ENCODE data around the gene TMEM255B. TPM values are rescaled to one million over a fixed set of nuclear protein-coding genes. Genes with fewer than 3 reads are reported as not detected.
A peak's percentile ranks its signal among the peaks of the same experiment; 100 is the strongest.

Gene TMEM255B
- total and polyA plus RNA-seq, 9 of the 15 experiments (the other 6 are each of a cell fraction or from before 2014, with no cell fraction given), result 0.01 to 0.75 (median 0.23) TPM

DNA sequence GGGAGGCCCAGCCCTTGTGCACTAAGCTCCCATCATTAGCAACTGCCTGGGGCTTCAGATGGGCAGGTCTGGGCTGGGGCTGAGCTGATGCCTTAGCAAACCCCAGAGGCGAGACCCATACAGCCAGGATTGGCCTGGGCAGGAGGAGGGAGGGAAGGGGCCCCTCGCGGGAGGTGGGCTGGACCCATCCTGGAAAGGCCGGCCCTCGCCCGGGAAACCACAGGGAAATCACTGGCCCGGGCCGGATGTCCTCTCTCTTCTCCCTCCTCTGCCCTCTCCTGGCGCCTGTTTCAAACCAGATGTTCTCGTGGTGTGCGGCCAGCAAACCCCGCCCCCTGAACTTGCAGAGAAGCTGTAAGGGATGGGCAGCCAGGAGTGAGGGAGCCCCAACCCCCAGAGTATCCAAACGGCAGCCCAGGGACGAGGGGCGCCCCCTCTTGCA, 43.1 kb downstream of the TMEM255B start:
- Histone ChIP-seq H2AFZ (ENCODE audit: low read depth, low read length) (no peak overlapping the region), H3K27ac (ENCODE audit: extremely low read depth, low read depth, low read length) (no peak overlapping the region), H3K9me3 (replicated peaks; ENCODE audit: control insufficient read depth, insufficient read depth, low read depth, low read length) (no peaks in the 10 kb centered on the region), H3K4me2 (ENCODE audit: insufficient read depth, low read length) (no peak overlapping the region), H3K27me3 (ENCODE audit: control insufficient read depth in 2 of 2, insufficient read depth in 2 of 2, low read length in 2 of 2) (peaks cover 8 to 66% of the 10 kb centered on the region in 2 experiments; a peak in 4 of 5 replicates), H3K36me3 (ENCODE audit: control insufficient read depth, insufficient read depth, low read length) (no peaks in the 10 kb centered on the region), H3K9me1 (ENCODE audit: control insufficient read depth, insufficient read depth, low read length) (no peaks in the 10 kb centered on the region), H3K4me3 (no peak overlapping the region), H3K79me2 (ENCODE audit: control insufficient read depth, insufficient read depth, low read length) (no peaks in the 10 kb centered on the region), H4K20me1 (replicated peaks; ENCODE audit: control insufficient read depth, insufficient read depth, low read length) (no peaks in the 10 kb centered on the region), H3K4me1 (replicated peaks in 1 of 2; ENCODE audit: control insufficient read depth in 2 of 2, insufficient read depth in 2 of 2, low read length in 2 of 2) (peaks cover 0 to 29% of the 10 kb centered on the region in 2 experiments; a peak in 2 of 5 replicates), H3K9ac (ENCODE audit: insufficient read depth in 1 of 2, low read depth in 2 of 2, low read length in 2 of 2) (no peak overlapping the region)
- ATAC-seq (peak; percentile 81), DNase-seq (ENCODE audit: extremely low read depth in 1 of 4, low spot score in 3 of 4) (peak; percentile 19 to 27 (median 24)), FAIRE-seq (no peak)
- POLR2A ChIA-PET, result no interaction called here
- intact Hi-C loops (cut with micrococcal nuclease) (no loop called here), in situ Hi-C loops (cut with MboI) (loop anchor here (5.0 kb wide), 1 partner anchor 145 kb away; the partner anchor contains the start of gene ATP4B)
- CTCF ChIA-PET (ENCODE audit: low intra/inter-chr PET ratio), result no interaction called here
- TF ChIP-seq NRF1 (conservative IDR thresholded peaks at IDR 0.05 in 1 of 2, IDR thresholded peaks at IDR 0.05 in 1 of 2) (no peak), GABPA (tag; conservative IDR thresholded peaks at IDR 0.05; ENCODE audit: low read depth) (peak; percentile 43)
- TF ChIP-seq, protein P1, sequence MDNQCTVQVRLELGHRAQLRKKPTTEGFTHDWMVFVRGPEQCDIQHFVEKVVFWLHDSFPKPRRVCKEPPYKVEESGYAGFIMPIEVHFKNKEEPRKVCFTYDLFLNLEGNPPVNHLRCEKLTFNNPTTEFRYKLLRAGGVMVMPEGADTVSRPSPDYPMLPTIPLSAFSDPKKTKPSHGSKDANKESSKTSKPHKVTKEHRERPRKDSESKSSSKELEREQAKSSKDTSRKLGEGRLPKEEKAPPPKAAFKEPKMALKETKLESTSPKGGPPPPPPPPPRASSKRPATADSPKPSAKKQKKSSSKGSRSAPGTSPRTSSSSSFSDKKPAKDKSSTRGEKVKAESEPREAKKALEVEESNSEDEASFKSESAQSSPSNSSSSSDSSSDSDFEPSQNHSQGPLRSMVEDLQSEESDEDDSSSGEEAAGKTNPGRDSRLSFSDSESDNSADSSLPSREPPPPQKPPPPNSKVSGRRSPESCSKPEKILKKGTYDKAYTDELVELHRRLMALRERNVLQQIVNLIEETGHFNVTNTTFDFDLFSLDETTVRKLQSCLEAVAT (IDR thresholded peaks at IDR 0.05), result no peak
- no TSS peak for BruUV-seq (replicated peaks)
- WGBS (ENCODE audit: insufficient coverage, low coverage, missing lambda C conversion rate), result 0% methylated on average over 4 of the region's 15 CpGs

DNA sequence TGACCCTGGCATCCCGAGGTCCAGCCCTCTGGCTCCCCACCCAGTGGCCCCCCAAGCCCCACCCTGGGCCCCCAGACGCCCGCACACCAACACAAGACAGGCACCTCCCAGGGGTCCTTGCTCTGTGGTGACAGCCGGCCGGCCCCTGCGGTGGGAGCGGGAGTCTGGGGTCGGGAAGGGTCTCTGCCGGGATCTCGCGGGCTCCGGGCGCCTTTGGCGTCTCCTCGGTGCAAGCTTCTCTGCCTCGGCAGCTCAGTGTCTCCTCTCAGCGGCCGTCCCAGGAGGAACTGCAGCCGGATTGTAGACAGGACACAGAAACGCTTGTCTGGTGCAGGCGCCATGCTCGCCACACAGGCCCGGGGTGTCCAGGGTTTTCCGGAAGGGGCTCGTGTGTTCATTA, 43.7 kb downstream of the TMEM255B start:
- no TSS peak for BruUV-seq (replicated peaks)
- TF ChIP-seq, protein P2, sequence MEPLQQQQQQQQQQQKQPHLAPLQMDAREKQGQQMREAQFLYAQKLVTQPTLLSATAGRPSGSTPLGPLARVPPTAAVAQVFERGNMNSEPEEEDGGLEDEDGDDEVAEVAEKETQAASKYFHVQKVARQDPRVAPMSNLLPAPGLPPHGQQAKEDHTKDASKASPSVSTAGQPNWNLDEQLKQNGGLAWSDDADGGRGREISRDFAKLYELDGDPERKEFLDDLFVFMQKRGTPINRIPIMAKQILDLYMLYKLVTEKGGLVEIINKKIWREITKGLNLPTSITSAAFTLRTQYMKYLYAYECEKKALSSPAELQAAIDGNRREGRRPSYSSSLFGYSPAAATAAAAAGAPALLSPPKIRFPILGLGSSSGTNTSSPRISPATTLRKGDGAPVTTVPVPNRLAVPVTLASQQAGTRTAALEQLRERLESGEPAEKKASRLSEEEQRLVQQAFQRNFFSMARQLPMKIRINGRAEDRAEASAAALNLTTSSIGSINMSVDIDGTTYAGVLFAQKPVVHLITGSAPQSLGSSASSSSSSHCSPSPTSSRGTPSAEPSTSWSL (CRISPR knock-in tag; IDR thresholded peaks at IDR 0.05; ENCODE audit: borderline replicate concordance), result no peak
- TF ChIP-seq, protein P3, sequence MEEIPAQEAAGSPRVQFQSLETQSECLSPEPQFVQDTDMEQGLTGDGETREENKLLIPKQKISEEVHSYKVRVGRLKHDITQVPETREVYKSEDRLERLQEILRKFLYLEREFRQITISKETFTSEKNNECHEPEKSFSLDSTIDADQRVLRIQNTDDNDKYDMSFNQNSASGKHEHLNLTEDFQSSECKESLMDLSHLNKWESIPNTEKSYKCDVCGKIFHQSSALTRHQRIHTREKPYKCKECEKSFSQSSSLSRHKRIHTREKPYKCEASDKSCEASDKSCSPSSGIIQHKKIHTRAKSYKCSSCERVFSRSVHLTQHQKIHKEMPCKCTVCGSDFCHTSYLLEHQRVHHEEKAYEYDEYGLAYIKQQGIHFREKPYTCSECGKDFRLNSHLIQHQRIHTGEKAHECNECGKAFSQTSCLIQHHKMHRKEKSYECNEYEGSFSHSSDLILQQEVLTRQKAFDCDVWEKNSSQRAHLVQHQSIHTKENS (CRISPR knock-in tag; IDR thresholded peaks at IDR 0.05), result no peak
- TF ChIP-seq SRSF1 (IDR thresholded peaks at IDR 0.05; ENCODE audit: low read depth, low read length) (no peak), ZNF699 (CRISPR knock-in tag; IDR thresholded peaks at IDR 0.05; ENCODE audit: insufficient replicate concordance) (no peak), NFIX (CRISPR knock-in tag; IDR thresholded peaks at IDR 0.05; ENCODE audit: low read depth) (no peak)
- TF ChIP-seq, protein P4, sequence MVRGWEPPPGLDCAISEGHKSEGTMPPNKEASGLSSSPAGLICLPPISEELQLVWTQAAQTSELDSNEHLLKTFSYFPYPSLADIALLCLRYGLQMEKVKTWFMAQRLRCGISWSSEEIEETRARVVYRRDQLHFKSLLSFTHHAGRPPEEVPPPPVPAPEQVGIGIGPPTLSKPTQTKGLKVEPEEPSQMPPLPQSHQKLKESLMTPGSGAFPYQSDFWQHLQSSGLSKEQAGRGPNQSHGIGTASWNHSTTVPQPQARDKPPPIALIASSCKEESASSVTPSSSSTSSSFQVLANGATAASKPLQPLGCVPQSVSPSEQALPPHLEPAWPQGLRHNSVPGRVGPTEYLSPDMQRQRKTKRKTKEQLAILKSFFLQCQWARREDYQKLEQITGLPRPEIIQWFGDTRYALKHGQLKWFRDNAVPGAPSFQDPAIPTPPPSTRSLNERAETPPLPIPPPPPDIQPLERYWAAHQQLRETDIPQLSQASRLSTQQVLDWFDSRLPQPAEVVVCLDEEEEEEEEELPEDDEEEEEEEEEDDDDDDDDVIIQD (CRISPR knock-in tag; IDR thresholded peaks at IDR 0.05), result no peak

More for the DNA sequence above, 43.7 kb downstream of the TMEM255B start:
- H4K20me1 ChIP-seq (replicated peaks; ENCODE audit: control insufficient read depth, insufficient read depth, low read length), result no peaks in the 10 kb centered on the region
- intact Hi-C loops (cut with micrococcal nuclease), result no loop called here
- H3K9me3 ChIP-seq (replicated peaks; ENCODE audit: control insufficient read depth, insufficient read depth, low read depth, low read length), result no peaks in the 10 kb centered on the region
- POLR2A ChIA-PET, result no interaction called here
- ATAC-seq (peak; percentile 57; the same call in 2 of the 3 replicates), FAIRE-seq (no peak), DNase-seq (ENCODE audit: extremely low read depth in 1 of 4, low spot score in 3 of 4) (no peak)
- CTCF ChIA-PET (ENCODE audit: low intra/inter-chr PET ratio), result no interaction called here
- H3K27ac ChIP-seq (ENCODE audit: extremely low read depth, low read depth, low read length), result no peak overlapping the region
- WGBS (ENCODE audit: insufficient coverage, low coverage, missing lambda C conversion rate), result 7% methylated on average over 16 of the region's 25 CpGs
- H3K36me3 ChIP-seq (ENCODE audit: control insufficient read depth, insufficient read depth, low read length), result no peaks in the 10 kb centered on the region
- no peaks in the 10 kb centered on the region for H3K79me2 ChIP-seq (ENCODE audit: control insufficient read depth, insufficient read depth, low read length)
- H3K4me3 ChIP-seq, result no peak overlapping the region
- H2AFZ ChIP-seq (ENCODE audit: low read depth, low read length), result no peak overlapping the region
- no peak overlapping the region for H3K4me2 ChIP-seq (ENCODE audit: insufficient read depth, low read length)
- H3K9ac ChIP-seq (ENCODE audit: insufficient read depth in 1 of 2, low read depth in 2 of 2, low read length in 2 of 2), result no peak overlapping the region
- H3K9me1 ChIP-seq (ENCODE audit: control insufficient read depth, insufficient read depth, low read length), result no peaks in the 10 kb centered on the region
- in situ Hi-C loops (cut with MboI), result loop anchor here (5.0 kb wide), 1 partner anchor 145 kb away; the partner anchor contains the start of gene ATP4B
- H3K4me1 ChIP-seq (replicated peaks in 1 of 2; ENCODE audit: control insufficient read depth in 2 of 2, insufficient read depth in 2 of 2, low read length in 2 of 2), result peaks cover 0 to 29% of the 10 kb centered on the region in 2 experiments; a peak in 2 of 5 replicates
- peaks cover 8 to 61% of the 10 kb centered on the region in 2 experiments; a peak in 4 of 5 replicates for H3K27me3 ChIP-seq (ENCODE audit: control insufficient read depth in 2 of 2, insufficient read depth in 2 of 2, low read length in 2 of 2)
